SU-DHL-6 (cell line): ENCODE results near the gene PRKCA.

ENCODE experiments used
- H2AFZ ChIP-seq: fragments of 200-600 bp; sonication (generic); 2 replicates; pipeline ENCODE4 v1.6.1; 2014; ENCODE audit warnings: low read depth, mild to moderate bottlenecking, moderate library complexity, mixed read lengths, antibody characterized with exemption, low read length; ENCODE audit not compliant: severe bottlenecking
- H3F3A ChIP-seq: fragments of 200-600 bp; shearing (Covaris generic); 2 replicates; pipeline ENCODE4 v1.6.0; 2016; ENCODE audit warnings: antibody characterized with exemption, mild to moderate bottlenecking; ENCODE audit not compliant: insufficient read depth
- H3K27ac ChIP-seq: fragments of 200-600 bp; sonication (generic); 2 replicates; pipeline ENCODE4 v1.5.1; 2016; ENCODE audit warnings: low read depth, mild to moderate bottlenecking, low read length, moderate library complexity, mixed read lengths
- H3K27me3 ChIP-seq: fragments of 200-600 bp; sonication (generic), shearing (Covaris generic); 2 replicates; pipeline ENCODE4 v1.6.0; 2014; ENCODE audit warnings: mild to moderate bottlenecking, low read length
- H3K36me3 ChIP-seq: fragments of 200-600 bp; sonication (generic); 2 replicates; pipeline ENCODE4 v1.6.1; 2014; ENCODE audit warnings: mild to moderate bottlenecking, low read length, mixed read lengths
- H3K4me2 ChIP-seq: fragments of 300-600, 200-600 bp; shearing (Covaris generic), sonication (generic); 2 replicates; pipeline ENCODE4 v1.6.0; 2014; ENCODE audit warnings: low read length, low read depth, mild to moderate bottlenecking; ENCODE audit not compliant: poor library complexity, severe bottlenecking
- H3K4me3 ChIP-seq: fragments of 200-600 bp; sonication (generic); 2 replicates; pipeline ENCODE4 v1.5.1; 2014; ENCODE audit warnings: antibody characterized with exemption, low read length, mild to moderate bottlenecking, mixed read lengths; ENCODE audit not compliant: insufficient read depth, poor library complexity, severe bottlenecking
- H3K79me2 ChIP-seq: fragments of 200-600 bp; sonication (generic); 2 replicates; pipeline ENCODE4 v1.6.1; 2014; ENCODE audit warnings: mild to moderate bottlenecking, low read length, moderate library complexity; ENCODE audit not compliant: insufficient read depth
- H3K9ac ChIP-seq: fragments of 200-600 bp; sonication (generic); 2 replicates; pipeline ENCODE4 v1.7.0; 2014; ENCODE audit warnings: mild to moderate bottlenecking, low read length
- H3K9me2 ChIP-seq: fragments of 200-600 bp; sonication (generic); replicated peaks from 2 replicates; pipeline ENCODE4 v1.6.1; 2014; ENCODE audit warnings: low read length; ENCODE audit not compliant: insufficient read depth
- H3K9me3 ChIP-seq: fragments of 200-600 bp; sonication (generic); 2 replicates; pipeline ENCODE4 v1.6.1; 2014; ENCODE audit warnings: low read length, mixed read lengths; ENCODE audit not compliant: insufficient read depth
- H4K20me1 ChIP-seq: fragments of 200-600 bp; sonication (generic); 2 replicates; pipeline ENCODE4 v1.6.1; 2014; ENCODE audit warnings: low read depth, mild to moderate bottlenecking, antibody characterized with exemption, low read length, moderate library complexity, mixed read lengths
- CTCF ChIP-seq: fragments of 200-600 bp; sonication (generic); IDR thresholded peaks from one replicate; pipeline ENCODE4 v1.5.1; 2017; ENCODE audit warnings: antibody characterized with exemption, mild to moderate bottlenecking, low read length, moderate library complexity; ENCODE audit not compliant: insufficient read depth, poor library complexity, severe bottlenecking
- EZH2phosphoT487 ChIP-seq: fragments of 200-600 bp; sonication (generic), shearing (Covaris generic); conservative IDR thresholded peaks from 2 replicates; pipeline ENCODE4 v1.6.1; 2018; ENCODE audit warnings: mild to moderate bottlenecking, antibody characterized with exemption, low read length, moderate library complexity, mixed read lengths

Gene PRKCA

DNA sequence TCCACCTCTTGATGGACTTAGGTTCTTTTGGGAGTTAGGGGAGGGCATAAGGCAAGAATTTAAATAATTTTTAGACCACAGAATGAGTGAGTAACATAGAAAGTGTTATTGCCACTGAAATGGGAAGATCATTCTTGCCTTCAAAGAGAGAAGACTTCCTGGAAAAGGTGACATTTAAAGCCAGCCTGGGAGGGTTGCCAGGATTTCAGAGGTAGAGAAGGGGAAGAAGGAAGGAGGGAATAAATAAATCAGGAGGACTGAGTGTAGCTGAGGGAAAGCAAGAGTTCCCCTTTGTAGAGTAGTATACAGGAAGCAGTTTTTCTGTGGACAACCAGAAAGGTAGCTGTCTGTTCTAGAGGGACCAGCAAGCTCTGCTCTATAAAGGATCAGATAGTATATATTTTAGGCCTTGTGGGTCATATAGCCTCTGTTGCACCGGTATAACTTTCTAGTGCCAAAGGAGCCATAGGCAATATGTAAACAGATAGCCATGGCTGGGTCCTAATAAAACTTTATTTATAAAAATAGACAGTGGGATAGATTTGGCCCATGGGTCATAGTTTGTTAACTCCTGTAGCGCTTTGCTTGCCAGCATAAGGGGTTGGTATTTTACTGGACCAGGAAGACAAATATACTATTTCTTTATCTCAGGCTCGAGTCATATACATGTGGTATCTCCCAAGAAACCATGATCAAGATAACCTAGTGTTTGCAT, 385.3 kb downstream of the PRKCA start:
- Histone ChIP-seq H3K36me3 (peaks cover 34% of the 10 kb centered on the region), H3K27me3 (no peaks in the 10 kb centered on the region), H3K79me2 (no peaks in the 10 kb centered on the region; the same call in 1 of the 2 replicates), H3K9me2 (no peaks in the 10 kb centered on the region), H3K4me3 (no peak overlapping the region), H3K9ac (no peak overlapping the region), H3K4me2 (no peak overlapping the region), H3K27ac (no peak overlapping the region), H3K9me3 (no peaks in the 10 kb centered on the region), H4K20me1 (no peaks in the 10 kb centered on the region), H3F3A (no peaks in the 10 kb centered on the region), H2AFZ (no peak overlapping the region)
- TF ChIP-seq CTCF, result no peak
- TF ChIP-seq EZH2phosphoT487, result no peak

DNA sequence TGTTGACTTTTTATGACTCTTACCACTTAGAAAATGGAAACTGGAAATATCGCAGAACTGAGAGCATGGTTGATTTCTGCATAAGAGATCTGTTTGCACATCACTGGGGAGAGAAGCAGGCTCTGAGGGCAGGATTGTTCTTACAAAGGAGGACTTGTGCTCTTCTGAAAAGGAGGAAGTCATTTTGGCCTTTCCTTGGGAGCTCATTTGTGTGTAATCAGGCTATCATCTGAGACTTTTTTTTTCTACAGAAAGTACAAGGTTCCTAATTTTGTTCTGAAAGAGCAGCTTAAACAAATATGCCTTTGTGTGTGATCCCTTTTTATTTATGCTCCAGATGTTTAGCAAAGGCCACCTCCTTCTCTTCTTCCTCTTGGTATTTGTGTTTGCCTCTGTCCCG, 386.8 kb downstream of the PRKCA start:
- H3K4me2 ChIP-seq, result no peak overlapping the region
- peaks cover 33% of the 10 kb centered on the region for H3K36me3 ChIP-seq

DNA sequence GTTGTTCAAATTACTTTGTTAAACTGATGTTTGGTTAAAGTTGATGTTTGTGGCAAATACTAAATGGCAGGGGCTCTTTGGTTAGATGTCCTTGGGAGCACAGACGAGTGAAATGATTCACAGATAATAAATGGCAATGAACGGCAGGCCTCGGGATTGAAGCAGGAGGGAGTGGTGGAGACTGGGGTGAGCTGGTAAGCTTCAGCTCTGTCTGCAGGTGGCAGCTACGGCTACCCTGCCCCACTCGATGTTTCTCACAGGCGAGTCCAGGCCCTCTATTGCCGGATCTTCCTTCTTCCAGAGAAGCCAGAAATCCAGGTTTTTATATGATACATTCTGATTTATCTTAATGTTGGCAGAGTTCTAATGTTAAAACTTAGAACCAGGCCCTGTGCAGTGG, 387.8 kb downstream of the PRKCA start:
- Histone ChIP-seq H3K36me3 (peaks cover 39% of the 10 kb centered on the region), H4K20me1 (no peaks in the 10 kb centered on the region), H3K79me2 (no peaks in the 10 kb centered on the region), H3K4me3 (no peak overlapping the region), H3F3A (no peaks in the 10 kb centered on the region), H3K27me3 (no peaks in the 10 kb centered on the region), H2AFZ (no peak overlapping the region), H3K9me2 (no peaks in the 10 kb centered on the region), H3K27ac (no peak overlapping the region), H3K9ac (no peak overlapping the region), H3K4me2 (no peak overlapping the region), H3K9me3 (no peaks in the 10 kb centered on the region)
- TF ChIP-seq CTCF, result no peak
- no peak for TF ChIP-seq EZH2phosphoT487

More for the DNA sequence above, 386.8 kb downstream of the PRKCA start:
- no peaks in the 10 kb centered on the region for H3K9me2 ChIP-seq
- H2AFZ ChIP-seq, result no peak overlapping the region
- no peak overlapping the region for H3K4me3 ChIP-seq
- no peaks in the 10 kb centered on the region for H3F3A ChIP-seq
- no peak for TF ChIP-seq EZH2phosphoT487
- no peak for TF ChIP-seq CTCF
- H3K9me3 ChIP-seq, result no peaks in the 10 kb centered on the region
- no peaks in the 10 kb centered on the region for H4K20me1 ChIP-seq
- H3K27ac ChIP-seq, result no peak overlapping the region
- no peak overlapping the region for H3K9ac ChIP-seq
- H3K27me3 ChIP-seq, result no peaks in the 10 kb centered on the region
- no peaks in the 10 kb centered on the region for H3K79me2 ChIP-seq
